IPS DF 4.7 (cell line): Measurements from ENCODE around the gene ZNF385B.

Experiments used
- DNase-seq: peaks from one replicate; pipeline ENCODE4 v3.0.0-alpha.2; 2013; ENCODE audit warnings: low spot score; ENCODE audit errors: extremely low read depth

Gene ZNF385B

GRCh38 chr2:179446476-179447141 lies 414.8 kb downstream of the ZNF385B start:
- DNase-seq = no peak

DNA sequence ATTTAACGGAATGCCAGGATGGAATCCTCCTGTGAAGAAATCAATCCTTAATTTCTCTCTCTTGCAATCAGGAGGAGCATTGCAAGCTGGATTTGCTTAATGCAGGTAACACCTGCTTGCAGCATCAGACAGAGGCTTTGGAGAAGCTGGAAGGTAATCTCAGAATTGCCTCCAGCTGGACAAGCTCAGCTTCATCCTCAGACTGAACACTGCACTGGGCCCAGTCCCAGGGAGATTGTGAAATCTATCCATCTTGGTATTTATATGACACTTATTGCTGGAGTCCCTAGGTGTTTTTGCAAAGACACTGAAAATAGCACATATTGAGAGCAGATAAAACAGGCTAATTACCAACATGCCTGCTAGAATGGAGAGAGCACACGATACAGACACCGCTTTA lies 417.4 kb downstream of the ZNF385B start:
- no peak for DNase-seq

GRCh38 chr2:179443180-179443579 lies 418.2 kb downstream of the ZNF385B start:
- DNase-seq = peak; percentile 60

- no peak for DNase-seq
These were observed 419.2 kb downstream of the ZNF385B start for GRCh38 chr2:179442206-179442605.

GRCh38 chr2:179441551-179441950 lies 419.9 kb downstream of the ZNF385B start:
- no peak for DNase-seq

GRCh38 chr2:179440642-179441251 lies 420.7 kb downstream of the ZNF385B start:
- DNase-seq = no peak

DNA sequence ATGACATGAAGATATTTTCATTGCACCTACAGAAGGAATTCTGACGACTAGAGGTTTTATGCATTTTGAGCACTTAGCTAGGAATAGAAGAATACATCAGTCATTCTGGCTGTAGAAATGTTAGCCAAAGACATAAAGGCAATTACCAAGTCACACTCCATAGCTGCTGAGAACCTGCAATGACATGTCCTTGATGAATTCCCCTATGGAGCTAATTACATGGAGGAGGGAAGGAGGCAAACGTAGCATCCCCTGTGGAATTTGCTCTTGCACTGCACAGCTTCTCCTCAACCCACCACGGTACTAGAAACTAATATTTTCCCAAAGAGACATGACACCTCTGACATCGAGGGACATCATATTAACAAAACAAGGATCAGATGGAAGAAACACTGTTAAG lies 422.8 kb downstream of the ZNF385B start:
- no peak for DNase-seq

- no peak for DNase-seq
These were observed 424.0 kb downstream of the ZNF385B start for GRCh38 chr2:179437430-179437829.

GRCh38 chr2:179435566-179435965 lies 425.8 kb downstream of the ZNF385B start:
- no peak for DNase-seq

GRCh38 chr2:179435000-179435399 lies 426.4 kb downstream of the ZNF385B start:
- no peak for DNase-seq

DNA sequence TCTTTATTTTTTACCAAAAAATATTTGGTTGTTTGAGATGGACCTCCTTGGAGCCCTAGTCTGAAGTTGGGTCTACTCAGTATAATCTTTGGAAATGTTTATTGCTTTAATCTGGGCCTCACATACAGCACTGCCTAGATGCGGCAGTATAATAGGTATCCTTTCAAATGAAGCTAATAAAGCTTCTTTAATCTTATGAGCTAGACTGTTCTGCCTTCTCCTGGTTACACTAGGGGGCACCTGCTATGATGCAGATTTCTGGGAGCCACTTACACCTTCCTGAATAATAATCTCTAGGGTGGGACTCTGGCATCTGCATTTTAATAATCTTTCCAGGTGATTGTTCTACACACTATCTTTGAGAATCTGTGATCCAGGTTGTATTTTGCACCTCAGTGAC lies 427.1 kb downstream of the ZNF385B start:
- no peak for DNase-seq

DNA sequence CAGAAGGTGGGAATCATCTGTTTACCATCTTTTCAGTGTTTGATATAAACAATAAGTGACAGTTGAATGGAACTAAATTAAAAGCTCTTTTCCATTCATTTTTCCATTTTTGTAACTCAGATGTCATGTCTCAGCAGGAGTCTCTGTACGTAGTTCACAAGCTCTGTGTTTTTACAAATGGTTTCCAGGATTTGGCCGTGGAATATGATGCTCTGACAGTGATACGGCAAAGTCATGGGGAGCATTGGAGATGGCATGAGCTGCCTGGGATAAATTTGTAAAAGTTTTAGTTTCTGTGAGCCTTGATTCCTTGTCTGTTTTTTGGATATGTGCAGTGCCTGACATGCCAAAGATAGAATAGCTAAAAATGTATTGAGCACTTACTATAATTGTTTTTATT lies 428.7 kb downstream of the ZNF385B start:
- no peak for DNase-seq

DNA sequence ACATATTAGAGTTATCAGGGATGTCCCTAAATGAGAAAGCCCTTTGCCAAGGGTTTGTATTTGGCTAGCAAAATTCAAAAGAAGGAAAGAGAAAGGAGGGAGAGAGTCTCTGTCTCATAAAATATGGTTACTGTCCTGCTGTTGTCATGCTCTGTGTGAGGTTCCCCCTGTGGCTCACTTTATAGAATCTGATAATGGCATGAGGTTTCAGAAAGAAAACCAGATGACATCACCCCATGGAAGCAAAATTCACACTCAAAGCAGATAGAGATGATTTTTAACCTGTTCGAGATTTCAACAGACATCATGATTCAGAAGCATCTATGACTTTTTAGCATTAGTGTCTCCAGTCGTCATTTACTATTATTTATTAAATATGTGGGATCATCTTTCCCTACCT lies 431.8 kb downstream of the ZNF385B start:
- no peak for DNase-seq

DNA sequence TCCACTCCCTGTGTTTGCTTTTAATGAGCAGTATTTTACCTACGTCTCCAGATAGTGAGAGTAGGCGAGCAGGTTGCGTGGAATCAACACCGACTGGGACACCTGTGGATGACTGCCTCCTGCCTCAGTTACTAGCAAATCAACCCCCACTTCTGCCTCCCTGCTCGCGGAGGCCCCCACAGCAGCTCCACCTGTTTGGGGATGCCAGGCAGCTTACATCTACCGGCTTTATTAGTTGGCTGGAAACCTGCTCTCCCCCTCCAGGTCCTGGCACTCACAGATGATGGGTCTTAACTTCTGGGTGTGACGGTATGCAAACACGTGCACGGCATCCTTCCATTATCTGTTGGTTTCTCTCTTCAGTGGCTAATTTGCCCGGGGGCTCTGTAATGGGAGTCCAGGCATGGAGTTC lies 432.3 kb downstream of the ZNF385B start:
- DNase-seq = no peak

- no peak for DNase-seq
These were observed 432.8 kb downstream of the ZNF385B start for GRCh38 chr2:179428649-179429048.

DNA sequence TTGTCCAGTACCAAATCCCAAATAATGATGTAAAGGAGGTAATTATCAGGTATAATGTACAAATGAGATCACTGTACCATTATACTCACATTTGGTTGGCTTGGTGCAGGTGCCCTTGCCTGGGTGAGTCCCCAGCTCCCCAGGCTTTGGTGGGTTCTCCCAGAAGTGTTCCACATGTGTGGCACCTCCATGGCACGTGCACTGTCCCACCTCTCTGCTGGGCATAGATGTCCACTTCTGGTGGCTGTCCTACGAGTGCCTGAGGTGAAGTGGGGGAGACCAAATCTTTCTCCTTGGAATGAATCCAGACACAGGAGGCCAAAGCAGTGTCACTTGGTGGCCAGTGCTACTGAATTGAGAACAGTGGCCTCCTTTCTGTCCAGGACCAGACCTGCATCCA lies 434.3 kb downstream of the ZNF385B start:
- no peak for DNase-seq

GRCh38 chr2:179424571-179424970 lies 436.8 kb downstream of the ZNF385B start:
- DNase-seq = no peak

GRCh38 chr2:179422037-179422643 lies 439.3 kb downstream of the ZNF385B start:
- no peak for DNase-seq

DNA sequence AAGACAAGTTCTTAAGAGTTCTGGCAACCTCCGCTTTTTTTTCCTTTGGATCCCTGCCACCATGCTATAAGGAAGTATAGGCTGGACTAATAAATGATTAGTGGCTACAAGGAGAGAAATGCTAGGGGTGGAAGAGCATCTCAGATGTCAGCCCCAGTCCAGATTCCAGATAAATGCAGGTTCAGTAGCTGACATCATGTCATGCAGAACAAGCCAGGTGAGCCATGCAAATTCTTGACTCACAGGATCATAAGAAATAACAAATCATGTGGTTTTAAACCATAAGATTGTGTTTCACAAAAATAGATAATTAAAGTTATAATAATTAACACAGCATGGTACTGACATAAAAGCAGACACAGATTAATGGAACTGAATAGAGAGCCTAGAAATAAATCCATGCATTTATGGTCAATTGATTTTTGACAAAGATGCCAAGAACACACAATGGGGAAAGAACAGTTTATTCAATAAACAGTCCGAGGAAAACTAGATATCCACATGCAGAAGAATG lies 443.9 kb downstream of the ZNF385B start:
- DNase-seq = no peak

DNA sequence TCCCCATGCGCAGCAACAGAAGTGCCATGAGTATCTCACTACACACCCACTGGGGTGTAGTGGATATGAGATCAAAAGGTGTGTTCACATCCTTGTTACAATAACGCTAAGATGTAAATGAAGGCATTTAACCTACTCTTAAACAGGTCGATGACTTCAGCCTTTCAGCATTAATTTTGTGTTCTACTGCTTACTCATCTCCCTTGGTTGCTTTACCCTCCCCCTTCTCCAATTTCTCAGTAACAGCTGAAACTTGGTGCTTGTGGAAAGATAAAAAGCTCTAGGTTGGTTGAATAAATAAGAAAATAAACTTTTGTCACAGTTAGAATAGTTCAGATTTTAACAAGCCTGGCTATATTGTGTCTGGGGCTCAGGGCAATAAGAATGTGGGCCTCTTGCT lies 449.3 kb downstream of the ZNF385B start:
- DNase-seq = no peak

- peak; percentile 53 for DNase-seq
These were observed 450.7 kb downstream of the ZNF385B start for GRCh38 chr2:179410552-179411356.

DNA sequence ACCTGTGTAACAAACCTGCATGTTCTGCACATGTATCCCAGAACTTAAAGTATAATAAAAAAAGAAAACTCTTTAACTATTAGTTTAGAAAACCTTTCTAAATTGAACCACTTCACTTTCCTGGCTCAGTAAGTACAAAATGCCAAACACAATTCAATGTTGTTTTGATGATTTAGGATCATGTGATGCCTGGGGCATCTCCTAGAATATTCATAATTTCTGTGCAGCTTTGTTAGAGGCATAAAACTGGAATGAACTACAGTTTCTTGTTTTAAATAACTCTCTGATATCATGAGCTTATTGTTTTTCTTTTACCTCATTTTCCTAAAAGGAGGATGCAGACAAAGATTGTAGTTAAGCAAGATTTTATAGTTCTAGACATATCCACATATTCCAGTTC lies 457.8 kb downstream of the ZNF385B start:
- DNase-seq = no peak
